ENCODE measurements around the gene BNC2.
A peak's percentile ranks its signal among the peaks of the same experiment; 100 is the strongest.

BNC2 gene

DNA sequence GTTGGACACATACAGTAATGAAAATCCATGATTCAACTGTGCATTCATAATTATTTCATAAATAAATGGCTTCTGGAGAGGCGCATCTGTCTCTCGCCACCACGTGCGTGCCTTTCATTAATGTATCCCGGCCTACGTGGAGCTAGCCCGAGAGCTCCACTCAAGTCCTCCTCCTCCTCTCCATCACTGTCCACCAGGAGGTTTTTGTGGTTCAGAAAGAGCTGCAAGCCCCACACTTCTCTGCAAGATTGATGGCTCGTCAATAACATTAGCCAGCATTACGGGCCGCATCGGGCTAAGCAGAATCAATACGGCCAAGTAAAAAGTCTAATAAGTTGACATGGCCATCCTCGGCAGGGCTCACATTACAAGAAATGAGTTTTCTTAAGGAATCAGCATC lies 499.8 kb downstream of the BNC2 start:
- no peak for TF ChIP-seq CTCF (IDR thresholded peaks at IDR 0.05; ENCODE audit: low read depth, low read length)

DNA sequence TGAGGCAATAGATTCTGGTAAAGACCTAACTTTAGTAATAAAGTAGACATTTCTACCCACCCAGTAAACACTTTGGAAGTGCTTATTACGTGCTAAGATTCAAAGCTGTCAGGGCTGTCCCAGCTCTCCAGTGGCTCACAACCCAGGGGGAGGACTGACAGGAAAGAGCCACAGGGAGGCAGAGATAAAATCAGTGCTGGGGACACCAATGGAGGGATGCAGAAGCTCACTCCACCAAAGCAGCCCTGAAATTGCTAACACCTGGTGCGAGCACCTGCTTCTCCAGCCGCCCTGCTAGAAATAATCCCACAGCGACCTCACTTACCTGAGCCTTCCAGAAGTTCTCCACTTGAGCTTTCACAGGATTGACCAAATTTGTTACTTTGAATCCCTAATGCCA lies 501.0 kb downstream of the BNC2 start:
- H3K4me3 ChIP-seq (ENCODE audit: low read depth, low read length) = no peak overlapping the region
- TF ChIP-seq CTCF (IDR thresholded peaks at IDR 0.05; ENCODE audit: low read depth, low read length) = no peak

More for the DNA sequence above, 499.8 kb downstream of the BNC2 start:
- H3K4me3 ChIP-seq (ENCODE audit: low read depth, low read length) = no peak overlapping the region

- H3K4me3 ChIP-seq (ENCODE audit: low read depth, low read length) = peak overlapping the region; percentile 18; the same call in 1 of the 2 replicates
- TF ChIP-seq CTCF (IDR thresholded peaks at IDR 0.05; ENCODE audit: low read depth, low read length) = no peak
Measured at GRCh38 chr9:16368237-16369087, 502.0 kb downstream of the BNC2 start.

- no peak for TF ChIP-seq CTCF (IDR thresholded peaks at IDR 0.05; ENCODE audit: low read depth, low read length)
- peak overlapping the region; percentile 18; the same call in 1 of the 2 replicates for H3K4me3 ChIP-seq (ENCODE audit: low read depth, low read length)
Measured at GRCh38 chr9:16367605-16368231, 502.8 kb downstream of the BNC2 start.

DNA sequence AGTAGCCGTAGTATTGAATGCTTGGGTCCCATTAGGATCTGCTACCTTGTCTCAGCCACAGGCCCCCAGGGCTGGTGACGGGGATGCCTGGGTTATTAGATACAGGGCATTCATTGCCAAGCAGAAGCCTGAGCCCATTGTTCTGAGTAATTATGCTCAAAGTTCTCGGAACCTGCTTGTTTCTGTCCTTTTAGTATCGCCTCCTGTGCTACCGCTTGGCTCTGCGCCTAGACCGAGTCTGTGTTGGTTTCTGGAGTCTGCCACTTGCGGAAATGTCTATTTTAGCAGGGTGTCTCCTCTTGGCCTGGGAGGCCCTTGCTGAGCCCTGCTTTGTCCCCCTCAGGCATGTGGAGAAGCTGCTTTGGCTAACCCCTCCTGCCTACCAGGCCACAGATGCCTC lies 506.1 kb downstream of the BNC2 start:
- no peak overlapping the region for H3K4me3 ChIP-seq (ENCODE audit: low read depth, low read length)
- no peak for TF ChIP-seq CTCF (IDR thresholded peaks at IDR 0.05; ENCODE audit: low read depth, low read length)

DNA sequence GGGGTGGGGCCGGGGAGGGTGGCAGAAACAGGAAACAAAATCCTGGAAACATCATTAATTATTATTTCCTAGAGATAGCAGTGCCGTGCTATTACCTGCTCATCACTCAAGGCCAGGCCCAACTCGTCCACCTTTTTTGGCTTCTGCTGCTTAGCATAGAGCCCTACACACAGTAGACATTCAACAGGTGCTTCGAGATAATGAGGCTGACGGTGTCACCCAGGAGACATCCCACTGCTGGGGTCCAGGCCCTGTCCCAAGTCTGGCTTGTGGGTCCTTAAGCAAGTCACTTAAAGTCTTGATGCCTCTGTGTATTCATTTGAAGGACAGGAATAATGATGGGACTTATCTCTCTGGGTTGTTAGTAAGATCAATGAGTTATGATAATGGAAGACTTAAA lies 506.6 kb downstream of the BNC2 start:
- H3K4me3 ChIP-seq (ENCODE audit: low read depth, low read length) = no peak overlapping the region
- TF ChIP-seq CTCF (IDR thresholded peaks at IDR 0.05; ENCODE audit: low read depth, low read length) = no peak
